ENCODE measurements around the gene CASKIN2.

The CASKIN2 gene

GRCh38 chr17:75450270-75450669 lies 65.1 kb downstream of the CASKIN2 start:
- no peak for DNase-seq (ENCODE audit: low read depth)
- TF ChIP-seq CTCF (conservative IDR thresholded peaks at IDR 0.05; ENCODE audit: control insufficient read depth, insufficient read depth, low read depth, low read length) = no peak

More at GRCh38 chr17:75450270-75450669, 65.1 kb downstream of the CASKIN2 start:
- no peak overlapping the region for H3K4me3 ChIP-seq (ENCODE audit: control insufficient read depth, low read depth, low read length)
